NB4 (cell line): Measurements from ENCODE around the gene CHST11.

ENCODE experiments used
- CTCF ChIP-seq: IDR thresholded peaks from one replicate; pipeline ENCODE4 v1.5.1; 2012; ENCODE audit warnings: low read depth, low read length
- MAX ChIP-seq: IDR thresholded peaks from 2 replicates; pipeline ENCODE4 v1.6.1; 2011; ENCODE audit warnings: low read depth, low read length
- MYC ChIP-seq: IDR thresholded peaks from 2 replicates; pipeline ENCODE4 v1.6.1; 2011; ENCODE audit warnings: low read depth, low read length
- POLR2A ChIP-seq: IDR thresholded peaks from 2 replicates; pipeline ENCODE4 v1.6.1; 2011; ENCODE audit warnings: mild to moderate bottlenecking; ENCODE audit not compliant: insufficient read length; ENCODE audit errors: extremely low read depth

- TF ChIP-seq CTCF (no peak), POLR2A (no peak), MAX (no peak), MYC (no peak)
These were observed 184.2 kb downstream of the CHST11 start for GRCh38 chr12:104640956-104641355.
